Glomerular endothelial cell (primary cell): ENCODE results near the gene ARHGEF4. TPM values are rescaled to one million over a fixed set of nuclear protein-coding genes. Genes with fewer than 3 reads are reported as not detected.

Source experiments
- DNase-seq: peaks from one replicate; pipeline ENCODE4 v3.0.0-alpha.2; 2011; ENCODE audit warnings: low read depth, low spot score; ENCODE audit errors: extremely low read depth
- total RNA-seq: library from RNA; depleted of rRNA; stranded (reverse); fragments of >200 nt; gene quantifications from 2 replicates; pipeline ENCODE4 v1.2.3, GENCODE V29; 2015

The ARHGEF4 gene
- total RNA-seq, 1 donor from 2014 or later = 0.58 TPM

- no peak for DNase-seq
These were observed 167.9 kb downstream of the ARHGEF4 start for GRCh38 chr2:131004446-131005209.

- DNase-seq = no peak
These were observed 168.7 kb downstream of the ARHGEF4 start for GRCh38 chr2:131005216-131005935.

GRCh38 chr2:131006561-131006960 is 169.8 kb downstream of the ARHGEF4 start:
- DNase-seq = no peak

- no peak for DNase-seq
These were observed 172.3 kb downstream of the ARHGEF4 start for GRCh38 chr2:131008967-131009366.

- no peak for DNase-seq
These were observed 173.2 kb downstream of the ARHGEF4 start for GRCh38 chr2:131009713-131010475.

- no peak for DNase-seq
These were observed 173.9 kb downstream of the ARHGEF4 start for GRCh38 chr2:131010566-131010965.

GRCh38 chr2:131011486-131011885 is 174.8 kb downstream of the ARHGEF4 start:
- no peak for DNase-seq

- no peak for DNase-seq
These were observed 177.4 kb downstream of the ARHGEF4 start for GRCh38 chr2:131014141-131014540.

- no peak for DNase-seq
These were observed 179.1 kb downstream of the ARHGEF4 start for GRCh38 chr2:131015764-131016163.

- no peak for DNase-seq
These were observed 180.4 kb downstream of the ARHGEF4 start for GRCh38 chr2:131016826-131017741.

GRCh38 chr2:131022731-131023130 is 186.0 kb downstream of the ARHGEF4 start:
- no peak for DNase-seq

- no peak for DNase-seq
These were observed 187.0 kb downstream of the ARHGEF4 start for GRCh38 chr2:131023758-131024157.

- no peak for DNase-seq
These were observed 190.2 kb downstream of the ARHGEF4 start for GRCh38 chr2:131026919-131027318.

GRCh38 chr2:131027566-131028528 is 191.1 kb downstream of the ARHGEF4 start:
- DNase-seq = no peak

- no peak for DNase-seq
These were observed 193.1 kb downstream of the ARHGEF4 start for GRCh38 chr2:131029812-131030211.

GRCh38 chr2:131030478-131030971 is 193.8 kb downstream of the ARHGEF4 start:
- DNase-seq = no peak

- DNase-seq = no peak
These were observed 194.7 kb downstream of the ARHGEF4 start for GRCh38 chr2:131031431-131031841.

GRCh38 chr2:131031875-131032274 is 195.2 kb downstream of the ARHGEF4 start:
- no peak for DNase-seq

- DNase-seq = no peak
These were observed 195.7 kb downstream of the ARHGEF4 start for GRCh38 chr2:131032393-131032836.
